Pancreas (tissue), 10 donors: ENCODE results near the gene STAB2. TPM values are rescaled to one million over a fixed set of nuclear protein-coding genes. Genes with fewer than 3 reads are reported as not detected.

Experiments used
- ATAC-seq, 4 donors: fragments of 200-7000 bp; cut with Tn5 transposase; one replicate each; pipeline versions ENCODE4 v1.8.0 to v1.9.1; 2020; ENCODE audit warnings: mild to moderate bottlenecking in 4 of 4, moderate library complexity in 4 of 4
- DNase-seq, 6 donors: peaks; one replicate each; pipeline ENCODE4 v3.0.0-alpha.2; 2020
- FAIRE-seq: peaks from 2 replicates; lab custom pipeline; 2012; peaks lifted over from hg19 to GRCh38; lab: Jason Lieb, UNC
- H3K27ac ChIP-seq, 4 donors: fragments of 200-600 bp; sonication (generic); 1 replicate in 3 of 4; 2 replicates in 1 of 4; pipeline versions ENCODE4 v1.5.0 to v1.8.0; 2020
- H3K27me3 ChIP-seq, 4 donors: fragments of 200-600 bp; one replicate each; pipeline ENCODE4 v1.8.0; 2021
- H3K36me3 ChIP-seq, 3 donors: fragments of 200-600 bp; sonication (generic) in 1 of 3; one replicate each; pipeline versions ENCODE4 v1.5.0 to v1.8.0; 2020 to 2021
- H3K4me1 ChIP-seq, 3 donors: fragments of 200-600 bp; one replicate each; pipeline ENCODE4 v1.8.0; 2021
- H3K4me3 ChIP-seq, 4 donors: fragments of 200-600 bp; sonication (generic) in 2 of 4; one replicate each; pipeline versions ENCODE4 v1.5.0 to v1.8.0; 2020 to 2021
- H3K9me3 ChIP-seq, 4 donors: fragments of 200-600 bp; one replicate each; pipeline ENCODE4 v1.8.0; 2021
- CTCF ChIP-seq, 4 donors: fragments of 200-600 bp; sonication (generic) in 3 of 4; IDR thresholded peaks; one replicate each; pipeline versions ENCODE4 v1.5.0 to v1.8.0; 2021; ENCODE audit warnings: antibody characterized with exemption in 4 of 4
- WGBS, 2 donors: extraction: QIAGEN DNeasy Blood & Tissue Kit; methylation state at CpG; one replicate each; pipeline ENCODE4 v1.1.7; 2013; 5-methylcytosine and 5-hydroxymethylcytosine counted together
- intact Hi-C, 3 donors: fragments of 100-400 bp; cut with DNase I; formaldehyde crosslinking; loops; one replicate each; pipeline versions ENCODE4 v1.11.1 to v1.14.2; 2022
- polyA plus RNA-seq, 2 donors: library from polyadenylated mRNA; stranded (reverse); fragments of 200-250 nt; gene quantifications; one replicate each; pipeline ENCODE4 v1.2.3, GENCODE V29; 2013
- total RNA-seq, 6 donors: library from RNA; stranded (reverse); fragmentation: NEBNext Ultra II Directional in 4 of 6; extraction: Animal tissue kit (Norgen Biotek cat#: 25700) in 4 of 6; gene quantifications; one replicate each; pipeline versions ENCODE4 v1.2.1 to v1.2.4, GENCODE V29; 2021 to 2023
- donor health status: healthy with polysubstance abuse.
- donor health status: DM: no; HTN: no; CAD: no; lungs with moderate emphysema.
- donor health status: DM: no; HTN: no; CAD: no.
- donor health status: control.
- donor health status: control.
- donor health status: Bipolar disorder and iron deficiency.
- donor health status: DM: yes; HTN: yes; CAD: no.
- donor health status: DM: no; HTN: no; CAD: no.
- donor health status: DM: no; HTN: no; CAD: no.
- donor health status: DM: yes; HTN: yes; CAD: no.

STAB2 gene
- total and polyA plus RNA-seq, 8 donors = under 0.01 to 0.16 (median 0.08) TPM; not detected in 1

- no peak for DNase-seq
- intact Hi-C loops = no loop called here
These were observed 175.4 kb downstream of the STAB2 start for GRCh38 chr12:103762473-103762872.

DNA sequence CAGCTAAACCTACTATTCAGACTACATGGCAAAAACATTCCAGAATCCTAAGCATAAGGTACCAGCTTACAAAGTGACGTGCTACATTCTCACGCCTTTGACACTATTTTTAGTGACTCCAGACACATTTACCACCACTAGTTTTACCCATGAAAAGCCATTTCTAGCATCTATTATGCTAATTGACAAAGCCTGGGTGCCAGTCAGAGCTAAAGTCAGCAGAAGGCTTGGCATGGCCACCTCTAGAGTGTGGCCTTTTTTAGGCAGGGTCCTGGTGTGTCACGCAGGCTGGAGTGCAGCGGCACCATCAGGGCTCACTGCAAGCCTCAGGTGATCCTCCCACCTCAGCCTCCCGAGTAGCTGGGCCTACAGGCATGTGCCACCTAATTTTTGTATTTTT lies 178.2 kb downstream of the STAB2 start:
- H3K9me3 ChIP-seq = no peaks in the 10 kb centered on the region
- no peak overlapping the region for H3K4me3 ChIP-seq
- H3K4me1 ChIP-seq = no peaks in the 10 kb centered on the region
- H3K27ac ChIP-seq = no peak overlapping the region
- no peak for TF ChIP-seq CTCF (IDR thresholded peaks at IDR 0.05)
- H3K36me3 ChIP-seq = no peaks in the 10 kb centered on the region
- no peak for DNase-seq
- 96 to 97% methylated on average over 5 of the region's 5 CpGs for WGBS, 2 donors
- FAIRE-seq = no peak
- intact Hi-C loops = no loop called here
- ATAC-seq = no peak
- no peaks in the 10 kb centered on the region for H3K27me3 ChIP-seq

More at GRCh38 chr12:103762473-103762872, 175.4 kb downstream of the STAB2 start:
- H3K4me1 ChIP-seq = no peaks in the 10 kb centered on the region
- 77 to 87% methylated on average over 5 of the region's 5 CpGs for WGBS, 2 donors
- no peaks in the 10 kb centered on the region for H3K9me3 ChIP-seq
- no peak overlapping the region for H3K27ac ChIP-seq
- H3K4me3 ChIP-seq = no peak overlapping the region
- no peak for FAIRE-seq
- no peaks in the 10 kb centered on the region for H3K27me3 ChIP-seq
- no peak for ATAC-seq
- no peak for TF ChIP-seq CTCF (IDR thresholded peaks at IDR 0.05)
- H3K36me3 ChIP-seq = no peaks in the 10 kb centered on the region

- H3K9me3 ChIP-seq = no peaks in the 10 kb centered on the region
- H3K4me1 ChIP-seq = no peaks in the 10 kb centered on the region
- 91 to 92% methylated on average over 6 of the region's 6 CpGs for whole genome bisulfite sequencing, 2 donors
- no peak for ATAC-seq
- TF ChIP-seq CTCF (IDR thresholded peaks at IDR 0.05) = no peak
- H3K27ac ChIP-seq = no peak overlapping the region
- DNase-seq = no peak
- intact Hi-C loops = no loop called here
- H3K36me3 ChIP-seq = no peaks in the 10 kb centered on the region
- no peak overlapping the region for H3K4me3 ChIP-seq
- H3K27me3 ChIP-seq = no peaks in the 10 kb centered on the region
- FAIRE-seq = no peak
These were observed 179.0 kb downstream of the STAB2 start for GRCh38 chr12:103766028-103766427.

- intact Hi-C loops = no loop called here
- TF ChIP-seq CTCF (IDR thresholded peaks at IDR 0.05) = no peak
- no peaks in the 10 kb centered on the region for H3K9me3 ChIP-seq
- H3K27me3 ChIP-seq = no peaks in the 10 kb centered on the region
- FAIRE-seq (no peak), DNase-seq (no peak), ATAC-seq (no peak)
- H3K4me1 ChIP-seq = peaks cover 0 to 6% (median 0%) of the 10 kb centered on the region in 3 donors
- no peak overlapping the region for H3K27ac ChIP-seq
- H3K36me3 ChIP-seq = no peaks in the 10 kb centered on the region
- H3K4me3 ChIP-seq = no peak overlapping the region
- WGBS, 2 donors = 81 to 92% methylated on average over 7 of the region's 8 CpGs
These were observed 181.5 kb downstream of the STAB2 start for GRCh38 chr12:103768467-103769123.

DNA sequence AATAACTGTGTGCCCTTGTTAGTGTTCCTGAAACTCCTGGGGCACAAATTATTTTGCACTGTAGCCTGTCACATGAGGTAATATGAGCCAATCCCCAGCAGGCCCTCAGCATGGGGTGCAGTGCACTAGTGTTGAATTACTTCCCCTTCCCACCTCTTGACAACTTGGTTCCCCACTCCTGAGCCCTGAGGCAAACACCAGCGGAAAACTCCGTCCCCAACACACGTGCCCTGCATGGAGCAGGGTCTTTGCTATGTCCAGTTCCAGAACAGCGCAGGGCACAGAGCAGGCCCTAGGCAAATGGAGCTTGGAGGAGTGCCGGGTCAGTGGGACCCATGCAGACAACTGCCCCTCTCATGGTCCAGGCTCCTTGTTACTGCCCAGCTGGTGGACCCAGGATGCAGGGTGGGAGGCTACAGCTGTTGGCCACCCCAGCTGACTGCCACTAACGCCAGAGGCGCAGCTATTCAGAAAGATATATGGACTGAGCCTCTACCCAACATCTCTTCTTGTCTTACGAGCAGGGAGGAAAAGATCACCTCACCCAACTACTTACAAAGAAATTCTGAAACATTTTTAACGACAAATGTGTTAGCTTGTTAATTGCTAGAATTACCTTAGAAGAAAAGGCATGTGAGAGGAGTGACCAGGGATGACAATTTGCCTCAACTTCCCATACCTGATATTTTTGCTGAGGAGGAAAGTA lies 182.3 kb downstream of the STAB2 start:
- DNase-seq (no peak), ATAC-seq (no peak), FAIRE-seq (no peak)
- intact Hi-C loops = no loop called here
- no peak overlapping the region for H3K4me3 ChIP-seq
- 95 to 97% methylated on average over 9 of the region's 9 CpGs for WGBS, 2 donors
- peaks cover 0 to 6% (median 0%) of the 10 kb centered on the region in 3 donors for H3K4me1 ChIP-seq
- H3K9me3 ChIP-seq = no peaks in the 10 kb centered on the region
- TF ChIP-seq CTCF (IDR thresholded peaks at IDR 0.05) = no peak
- H3K27ac ChIP-seq = no peak overlapping the region
- H3K36me3 ChIP-seq = no peaks in the 10 kb centered on the region
- H3K27me3 ChIP-seq = no peaks in the 10 kb centered on the region
